Panc1 (cell line): Measurements from ENCODE around the gene SLC25A42.

Experiments
- CTCF ChIP-seq: fragments of 450-650 bp; IDR thresholded peaks from 2 replicates; pipeline ENCODE4 v1.5.1; 2017; ENCODE audit warnings: mild to moderate bottlenecking
- POLR2AphosphoS5 ChIP-seq: IDR thresholded peaks from 2 replicates; pipeline ENCODE4 v1.6.1; 2012; ENCODE audit warnings: mild to moderate bottlenecking, low read depth, low read length, moderate library complexity
- REST ChIP-seq, 2 experiments: IDR thresholded peaks; 2 replicates each; pipeline ENCODE4 v1.6.1; 2011 to 2012; ENCODE audit warnings: low read depth in 2 of 2, control low read depth in 1 of 2, low read length in 1 of 2, mild to moderate bottlenecking in 1 of 2, moderate library complexity in 1 of 2; ENCODE audit not compliant: insufficient read depth in 1 of 2
- SIN3A ChIP-seq: IDR thresholded peaks from 2 replicates; pipeline ENCODE4 v1.6.1; 2012; ENCODE audit warnings: low read depth, mild to moderate bottlenecking, low read length, moderate library complexity, borderline replicate concordance; ENCODE audit not compliant: insufficient read depth
- TCF7L2 ChIP-seq: IDR thresholded peaks from 2 replicates; pipeline ENCODE4 v1.6.1; 2011; ENCODE audit warnings: mild to moderate bottlenecking, low read depth, low read length, inconsistent platforms

- TF ChIP-seq CTCF, result no peak
- TF ChIP-seq REST (IDR thresholded peaks at IDR 0.05; ENCODE audit: insufficient read depth in 1 of 2, low read depth in 2 of 2, low read length in 1 of 2), result no peak
- TF ChIP-seq POLR2AphosphoS5, result no peak
- TF ChIP-seq TCF7L2, result no peak
- no peak for TF ChIP-seq SIN3A
Observed at GRCh38 chr19:19122902-19123301, 59.1 kb downstream of the SLC25A42 start.
